Measurements from ENCODE around the gene CLEC4F. TPM values are rescaled to one million over a fixed set of nuclear protein-coding genes. Genes with fewer than 3 reads are reported as not detected.

Gene CLEC4F
- total RNA-seq, 2 experiments from 2014 or later, result not detected

- DNase-seq, result no peak
- no peaks in the 10 kb centered on the region for H3K9me3 ChIP-seq (ENCODE audit: control insufficient read depth in 1 of 2, insufficient read depth in 1 of 2, low read length in 2 of 2)
- ATAC-seq (ENCODE audit: poor library complexity), result no peak
- Mint-ChIP-seq H3K36me3 (ENCODE audit: low read depth) (no peaks in the 10 kb centered on the region), H3K27ac (no peak overlapping the region), H3K9me3 (no peaks in the 10 kb centered on the region), H3K4me1 (ENCODE audit: low read depth) (peaks cover 24% of the 10 kb centered on the region), H3K4me3 (no peak overlapping the region), H3K27me3 (no peaks in the 10 kb centered on the region)
- no peak overlapping the region for H3K4me3 ChIP-seq (ENCODE audit: low read length)
- ChIA-PET CTCF (no interaction called here), POLR2A (no interaction called here)
- TF ChIP-seq CTCF (IDR thresholded peaks at IDR 0.05), result no peak
- H3K27me3 ChIP-seq (ENCODE audit: control insufficient read depth in 1 of 2, insufficient read depth in 2 of 2, low read length in 2 of 2), result no peaks in the 10 kb centered on the region
- intact Hi-C loops (cut with DNase I, micrococcal nuclease), result loop anchor here in 1 of 2 experiments (10.0 kb wide), 1 partner anchor 152 kb away; no protein-coding TSS in a partner anchor
- peaks cover 6% of the 10 kb centered on the region for H3K4me1 ChIP-seq (ENCODE audit: insufficient read depth, low read length)
- no peaks in the 10 kb centered on the region for H3K36me3 ChIP-seq (ENCODE audit: insufficient read depth, low read length)
- H3K27ac ChIP-seq (ENCODE audit: low read depth in 1 of 2, low read length in 2 of 2), result no peak overlapping the region
Measured at GRCh38 chr2:70852824-70853223, 32.4 kb upstream of the CLEC4F start.

GRCh38 chr2:70851704-70852103, 31.3 kb upstream of the CLEC4F start:
- peak overlapping the region; percentile 22 for H3K27ac Mint-ChIP-seq
- ATAC-seq (ENCODE audit: poor library complexity) (peak; percentile 85), DNase-seq (peak in 6 of 14 experiments; percentile 7 to 64 (median 48))
- H3K27me3 Mint-ChIP-seq, result no peaks in the 10 kb centered on the region
- ChIA-PET CTCF (no interaction called here), POLR2A (no interaction called here)
- H3K4me1 Mint-ChIP-seq (ENCODE audit: low read depth), result peaks cover 24% of the 10 kb centered on the region
- H3K9me3 ChIP-seq (ENCODE audit: control insufficient read depth in 1 of 2, insufficient read depth in 1 of 2, low read length in 2 of 2), result no peaks in the 10 kb centered on the region
- peaks cover 6% of the 10 kb centered on the region for H3K4me1 ChIP-seq (ENCODE audit: insufficient read depth, low read length)
- H3K27ac ChIP-seq (ENCODE audit: low read depth in 1 of 2, low read length in 2 of 2), result no peak overlapping the region
- H3K36me3 Mint-ChIP-seq (ENCODE audit: low read depth), result no peaks in the 10 kb centered on the region
- intact Hi-C loops (cut with DNase I, micrococcal nuclease), result loop anchor here in 1 of 2 experiments (10.0 kb wide), 1 partner anchor 153 kb away; no protein-coding TSS in a partner anchor
- no peak for TF ChIP-seq CTCF (IDR thresholded peaks at IDR 0.05)
- no peaks in the 10 kb centered on the region for H3K9me3 Mint-ChIP-seq
- H3K4me3 Mint-ChIP-seq, result peak overlapping the region; percentile 26
- H3K27me3 ChIP-seq (ENCODE audit: control insufficient read depth in 1 of 2, insufficient read depth in 2 of 2, low read length in 2 of 2), result no peaks in the 10 kb centered on the region
- H3K4me3 ChIP-seq (ENCODE audit: low read length), result no peak overlapping the region
- no peaks in the 10 kb centered on the region for H3K36me3 ChIP-seq (ENCODE audit: insufficient read depth, low read length)

DNA sequence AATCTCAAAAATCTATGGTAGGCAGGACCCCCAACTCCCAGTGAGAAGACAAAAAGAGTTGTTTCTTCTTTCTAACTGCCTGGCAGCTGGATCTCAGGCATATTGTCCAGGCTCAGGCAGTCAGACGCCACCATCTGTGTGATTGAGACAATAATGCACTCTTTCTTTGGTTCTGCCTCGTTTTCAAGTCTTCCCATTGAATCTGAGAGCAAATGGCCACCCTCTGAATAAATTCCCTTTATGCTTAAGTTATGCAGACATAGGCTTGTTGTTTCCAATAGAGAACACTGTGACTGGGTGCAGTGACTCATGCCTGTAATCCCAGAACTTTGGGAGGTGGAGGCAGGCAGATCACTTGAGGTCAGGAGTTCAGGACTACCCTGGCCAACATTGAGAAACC, 30.5 kb upstream of the CLEC4F start:
- H3K36me3 ChIP-seq (ENCODE audit: insufficient read depth, low read length), result no peaks in the 10 kb centered on the region
- peaks cover 6% of the 10 kb centered on the region for H3K4me1 ChIP-seq (ENCODE audit: insufficient read depth, low read length)
- H3K27me3 Mint-ChIP-seq, result no peaks in the 10 kb centered on the region
- H3K4me3 ChIP-seq (ENCODE audit: low read length), result no peak overlapping the region
- POLR2A ChIA-PET, result no interaction called here
- H3K36me3 Mint-ChIP-seq (ENCODE audit: low read depth), result no peaks in the 10 kb centered on the region
- H3K27ac ChIP-seq (ENCODE audit: low read depth in 1 of 2, low read length in 2 of 2), result no peak overlapping the region
- intact Hi-C loops (cut with DNase I, micrococcal nuclease), result loop anchor here in 1 of 2 experiments (10.0 kb wide), 1 partner anchor 154 kb away; no protein-coding TSS in a partner anchor
- CTCF ChIA-PET, result no interaction called here
- no peaks in the 10 kb centered on the region for H3K9me3 Mint-ChIP-seq
- H3K4me3 Mint-ChIP-seq, result no peak overlapping the region
- no peaks in the 10 kb centered on the region for H3K9me3 ChIP-seq (ENCODE audit: control insufficient read depth in 1 of 2, insufficient read depth in 1 of 2, low read length in 2 of 2)
- TF ChIP-seq CTCF (IDR thresholded peaks at IDR 0.05), result no peak
- peaks cover 24% of the 10 kb centered on the region for H3K4me1 Mint-ChIP-seq (ENCODE audit: low read depth)
- DNase-seq (no peak), ATAC-seq (ENCODE audit: poor library complexity) (no peak)
- H3K27ac Mint-ChIP-seq, result no peak overlapping the region
- H3K27me3 ChIP-seq (ENCODE audit: control insufficient read depth in 1 of 2, insufficient read depth in 2 of 2, low read length in 2 of 2), result no peaks in the 10 kb centered on the region

Data from CD4-positive, alpha-beta T cell (primary cell).